Putamen (tissue), 1 donor: ENCODE data around the gene TAB2.
A peak's percentile ranks its signal among the peaks of the same experiment; 100 is the strongest.
"Not testable (repeated sequence)": the region's sequence is repeated elsewhere in the genome, so short reads cannot be mapped to it uniquely, and the experiment has no call there.

Experiments
- DNase-seq: peaks from one replicate; pipeline ENCODE4 v3.0.0-alpha.2; 2016; ENCODE audit warnings: low spot score

Gene TAB2

DNA sequence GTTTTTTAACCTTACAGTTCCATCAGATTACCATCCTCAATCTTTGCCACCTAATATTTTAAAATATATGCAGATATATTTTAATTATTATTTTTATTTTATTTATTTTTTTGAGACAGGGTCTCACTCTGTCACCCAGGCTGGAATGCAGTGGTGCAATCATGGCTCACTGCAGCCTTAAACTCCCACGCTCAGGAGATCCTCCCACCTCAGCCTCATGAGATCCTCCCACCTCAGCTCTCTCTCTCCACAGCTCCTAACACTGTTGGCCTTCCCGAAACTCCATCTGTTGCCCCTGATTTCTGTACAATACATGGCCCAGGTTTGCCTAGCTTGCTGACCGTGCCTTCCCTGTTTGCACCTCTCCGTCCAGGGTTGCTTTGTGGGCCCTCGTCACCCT is 4.4 kb upstream of the TAB2 start:
- DNase-seq, result no peak

DNA sequence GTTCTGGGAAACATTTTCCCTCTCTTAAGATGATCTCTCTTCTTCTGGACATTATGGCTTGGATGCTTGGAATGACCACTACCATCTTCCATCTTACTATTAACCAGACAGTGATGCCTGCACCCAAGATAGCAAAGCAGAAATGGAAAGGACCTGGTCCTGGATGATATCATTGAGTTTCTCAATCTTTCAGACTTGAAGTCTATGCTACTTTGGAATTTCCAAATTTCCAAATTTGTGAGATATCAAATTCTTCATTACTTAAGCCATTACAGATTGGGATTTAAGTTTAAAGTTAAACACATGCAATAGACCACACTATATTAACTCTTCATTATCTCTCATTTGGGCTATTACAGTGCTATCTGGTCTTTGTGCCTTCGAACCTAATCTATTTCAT is 3.7 kb upstream of the TAB2 start:
- DNase-seq, result no peak

DNA sequence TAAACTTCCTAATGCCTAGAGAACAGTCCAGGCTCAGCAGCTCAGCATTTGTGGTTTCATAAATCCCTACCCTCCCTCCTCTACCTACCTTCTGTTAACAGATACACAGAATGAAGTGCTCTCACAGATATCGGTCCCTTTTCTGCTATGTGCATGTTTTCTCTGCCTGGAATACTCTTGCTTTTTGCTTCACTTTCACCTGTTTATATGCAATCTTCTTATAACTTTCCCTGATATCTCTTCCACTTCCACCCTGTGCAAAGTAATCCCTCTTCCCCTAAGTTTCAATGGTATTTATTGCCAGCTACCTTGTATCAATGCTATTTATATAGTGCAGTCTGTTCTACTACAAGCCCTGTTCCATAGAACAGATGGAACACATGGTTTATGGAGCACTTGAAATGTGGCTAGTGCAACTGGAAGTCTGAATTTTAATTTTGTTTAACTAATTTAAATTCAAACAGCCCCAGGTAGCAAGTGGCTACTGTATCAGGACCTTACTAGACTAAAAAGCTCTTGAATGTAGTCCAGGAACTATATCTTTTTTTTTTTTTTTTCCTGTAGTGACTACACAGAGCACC is 3.1 kb upstream of the TAB2 start:
- no peak for DNase-seq

DNA sequence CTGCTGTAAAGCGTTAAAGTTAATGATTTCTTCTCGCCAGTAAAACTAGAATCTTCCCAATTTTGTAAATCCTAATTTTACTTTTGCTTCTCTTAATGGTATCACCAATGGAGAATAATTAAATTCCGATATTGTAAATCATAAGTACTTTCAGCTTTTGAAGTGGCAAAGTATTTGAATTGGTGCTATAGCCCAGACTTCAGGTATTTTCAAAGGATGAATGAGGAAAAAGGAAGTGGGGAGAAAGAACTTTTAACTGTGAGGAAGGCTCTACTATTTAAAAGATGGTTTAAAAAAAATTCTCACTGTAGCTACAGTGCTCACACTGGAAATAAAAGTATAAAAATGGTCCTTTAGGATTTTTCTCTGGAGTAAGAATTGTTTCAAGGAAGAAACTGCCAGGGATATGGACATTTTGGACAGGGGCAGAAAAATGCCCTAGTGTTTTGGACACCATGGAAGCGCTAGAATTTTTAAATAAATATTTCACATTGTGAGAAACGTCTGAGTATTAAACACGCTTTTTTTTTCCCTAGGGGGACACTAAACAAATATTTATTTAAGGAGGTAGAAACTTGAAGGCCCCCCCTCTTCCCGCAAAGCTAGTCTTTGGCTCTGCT is 1.3 kb upstream of the TAB2 start:
- DNase-seq, result no peak

DNA sequence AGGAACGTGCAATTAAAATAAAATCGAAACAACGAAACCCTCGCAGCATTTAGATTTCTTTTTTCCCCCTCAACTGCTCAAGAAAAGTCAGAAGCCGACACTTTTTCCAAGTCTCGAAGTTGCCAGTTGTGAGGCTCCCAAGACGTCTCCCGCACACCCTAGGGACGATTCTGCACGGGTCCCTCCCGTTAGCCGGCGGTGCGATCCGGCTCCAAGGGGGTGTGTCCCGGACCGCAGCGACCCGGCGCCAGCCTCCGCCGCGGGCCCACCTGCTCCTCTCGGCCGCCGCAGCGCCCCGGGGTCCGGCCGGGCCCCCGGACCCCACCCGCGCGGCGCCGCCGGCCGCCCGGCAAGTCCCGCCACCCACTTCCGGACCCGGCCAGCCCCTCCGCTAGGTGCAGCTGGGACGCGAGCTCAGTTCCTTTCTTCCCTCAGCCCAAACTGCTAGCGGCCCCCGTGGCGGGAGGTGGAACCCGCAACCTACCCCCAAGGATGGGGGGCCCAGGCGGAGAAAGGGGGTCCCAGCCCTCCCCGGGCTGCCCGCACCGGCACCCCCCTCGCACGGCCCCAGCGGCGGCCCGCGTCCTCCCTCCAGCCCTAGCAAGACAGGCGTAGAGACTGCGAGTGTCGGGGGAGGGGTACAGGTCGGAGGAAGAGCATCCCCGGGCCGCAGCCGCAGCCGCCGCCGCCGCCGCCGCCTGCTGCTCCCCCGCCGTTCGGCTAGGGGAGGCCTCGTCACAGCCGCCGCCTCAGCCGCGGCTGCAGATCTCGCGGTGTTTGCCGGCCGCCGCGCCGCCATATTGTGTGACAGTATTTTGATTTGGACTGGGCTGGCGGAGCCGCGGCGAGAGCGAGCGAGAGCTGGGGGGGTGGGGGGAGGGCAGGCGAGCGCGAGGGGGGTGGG is 520 bp upstream of the TAB2 start:
- peak; percentile 87 for DNase-seq

DNA sequence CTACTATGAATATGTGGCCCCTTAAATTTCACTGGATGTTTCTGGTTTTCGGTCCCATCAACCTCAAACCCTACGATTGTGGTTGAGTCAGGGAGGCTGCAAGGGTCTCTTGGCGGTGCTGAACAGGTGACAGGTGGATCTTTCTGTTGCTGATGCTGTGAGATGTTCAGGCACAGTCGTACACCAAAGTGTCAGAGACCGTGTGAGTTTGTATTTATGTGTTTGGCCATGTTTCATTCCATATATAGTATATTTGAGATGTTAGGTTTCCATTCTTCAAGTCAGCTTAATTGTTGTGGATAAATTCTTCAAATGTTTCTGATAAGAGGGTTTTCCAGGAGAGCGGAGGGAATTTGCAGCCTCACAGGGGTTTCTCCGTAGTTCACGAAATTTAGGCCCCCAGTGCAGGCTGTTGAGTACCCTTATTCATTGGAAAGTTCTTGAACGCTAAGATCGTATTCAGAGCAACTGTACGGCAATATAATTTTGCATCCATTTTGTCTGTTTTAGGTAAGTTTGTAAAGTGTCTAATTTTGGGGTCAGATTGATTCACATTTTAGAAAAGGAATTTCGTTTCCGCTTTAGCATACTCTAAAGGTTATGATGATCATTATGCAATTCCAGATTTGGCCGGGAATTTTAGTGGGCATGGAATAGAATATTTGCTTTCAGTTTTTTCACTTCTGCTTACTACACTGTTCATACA is 1.2 kb downstream of the TAB2 start:
- peak; percentile 30 for DNase-seq

DNA sequence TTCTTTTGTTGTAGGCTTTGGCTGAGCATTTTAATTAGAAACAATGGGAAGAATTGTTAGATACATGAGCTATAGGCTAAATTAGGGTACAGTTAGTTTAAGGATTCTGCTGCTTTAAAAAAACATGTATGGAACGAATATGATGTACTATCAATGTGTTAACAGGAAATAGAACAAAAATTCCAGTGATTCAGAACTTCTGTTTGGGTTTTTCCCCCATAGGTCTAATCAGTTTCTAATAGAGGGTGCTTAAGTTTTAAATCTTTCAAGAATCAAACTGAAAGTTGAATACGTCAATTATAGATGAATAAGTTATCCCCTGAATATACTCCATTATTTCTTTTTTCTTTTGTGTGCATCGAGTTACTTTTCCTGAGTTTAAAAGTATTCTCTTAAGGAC is 1.9 kb downstream of the TAB2 start:
- DNase-seq, result no peak

DNA sequence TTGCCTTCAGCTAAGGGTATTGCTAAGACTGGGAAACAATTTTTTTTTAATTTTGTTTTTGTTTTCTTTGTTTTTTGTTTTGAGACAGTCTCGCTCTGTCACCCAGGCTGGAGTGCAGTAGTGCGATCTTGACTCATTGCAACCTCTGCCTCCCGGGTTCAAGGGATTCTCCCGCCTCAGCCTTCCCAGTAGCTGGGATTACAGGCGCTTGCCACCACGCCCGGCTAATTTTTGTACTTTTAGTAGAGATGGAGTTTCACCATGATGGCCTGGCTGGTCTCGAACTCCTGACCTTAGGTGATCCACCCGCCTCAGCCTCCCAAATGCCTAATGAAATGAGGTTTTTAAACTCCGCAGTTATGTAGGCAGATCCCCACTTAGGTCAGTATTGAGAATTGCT is 2.5 kb downstream of the TAB2 start:
- DNase-seq, result not testable (repeated sequence)

DNA sequence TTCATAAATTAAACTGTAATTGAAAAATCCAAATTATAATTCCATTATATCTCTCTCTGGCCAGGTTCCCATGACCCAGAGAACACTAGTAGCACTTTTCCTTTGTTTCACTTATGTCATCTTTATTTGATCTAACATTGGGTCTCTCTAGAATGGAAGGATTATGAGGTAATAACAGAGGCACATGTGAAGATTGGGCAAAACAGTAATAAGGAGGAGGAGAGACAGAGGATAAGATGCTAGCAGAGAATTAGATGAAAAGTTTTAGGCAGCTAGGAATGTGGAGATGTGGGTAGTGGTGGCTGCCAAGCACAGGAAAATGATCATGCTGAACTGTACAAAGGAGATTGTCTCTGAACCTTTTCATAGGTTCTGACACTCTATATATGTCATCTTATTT is 3.3 kb downstream of the TAB2 start:
- no peak for DNase-seq

DNA sequence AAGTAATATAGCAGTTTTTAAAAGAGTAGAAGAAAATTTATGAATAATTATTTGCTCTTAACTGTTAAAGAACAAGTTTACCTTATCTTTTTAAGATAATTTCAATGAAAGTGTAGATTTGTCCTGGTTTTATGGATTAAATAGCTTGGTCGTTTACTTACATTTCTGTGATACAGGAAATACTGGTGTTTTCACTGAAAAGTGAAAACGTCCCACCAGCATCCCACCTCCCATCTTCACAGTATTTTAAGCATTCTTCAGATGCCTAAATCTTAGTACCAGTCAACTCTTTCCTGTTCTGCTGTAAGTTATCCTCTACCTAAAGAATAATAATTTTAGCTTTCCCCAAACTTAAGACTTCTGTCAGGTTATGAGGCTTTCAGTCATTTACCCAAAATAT is 5.8 kb downstream of the TAB2 start:
- no peak for DNase-seq

DNA sequence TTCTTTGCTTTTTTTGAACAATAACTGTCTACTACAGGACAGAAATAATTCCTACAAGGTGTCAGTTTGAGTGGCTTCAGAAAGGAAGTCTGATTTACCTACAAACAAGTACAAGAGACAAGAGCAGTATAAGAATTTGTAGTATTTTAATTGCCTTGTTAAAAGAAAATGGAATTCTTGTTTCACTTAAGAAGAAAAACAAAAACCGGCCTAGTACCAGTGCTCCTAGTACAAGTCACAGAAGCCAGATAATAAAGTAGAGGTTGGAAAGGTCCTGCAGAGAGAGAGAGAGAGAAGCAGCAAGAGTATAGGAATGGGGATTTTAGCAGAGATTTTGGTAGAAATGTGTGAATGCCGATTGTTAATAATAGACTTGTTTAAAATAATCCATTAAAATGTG is 6.4 kb downstream of the TAB2 start:
- DNase-seq, result no peak

DNA sequence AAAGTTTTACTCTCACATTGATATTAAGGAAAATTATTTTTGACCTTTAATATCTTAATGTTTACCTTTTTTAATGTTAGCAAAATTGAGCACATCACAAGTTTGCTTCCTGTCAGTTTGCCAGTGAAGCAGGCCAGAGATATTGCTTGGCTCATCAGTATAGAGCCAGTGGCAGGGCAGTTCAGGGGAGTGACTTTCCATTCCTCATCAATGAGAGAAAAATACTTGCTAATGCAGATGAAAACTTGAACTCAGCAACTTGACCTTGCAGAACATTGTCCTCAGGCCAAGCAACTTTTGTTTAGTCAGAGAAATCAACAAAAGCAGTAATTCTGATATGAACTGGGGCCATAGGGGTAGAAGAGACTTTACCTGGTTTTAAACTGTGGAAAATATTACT is 6.9 kb downstream of the TAB2 start:
- DNase-seq, result no peak

DNA sequence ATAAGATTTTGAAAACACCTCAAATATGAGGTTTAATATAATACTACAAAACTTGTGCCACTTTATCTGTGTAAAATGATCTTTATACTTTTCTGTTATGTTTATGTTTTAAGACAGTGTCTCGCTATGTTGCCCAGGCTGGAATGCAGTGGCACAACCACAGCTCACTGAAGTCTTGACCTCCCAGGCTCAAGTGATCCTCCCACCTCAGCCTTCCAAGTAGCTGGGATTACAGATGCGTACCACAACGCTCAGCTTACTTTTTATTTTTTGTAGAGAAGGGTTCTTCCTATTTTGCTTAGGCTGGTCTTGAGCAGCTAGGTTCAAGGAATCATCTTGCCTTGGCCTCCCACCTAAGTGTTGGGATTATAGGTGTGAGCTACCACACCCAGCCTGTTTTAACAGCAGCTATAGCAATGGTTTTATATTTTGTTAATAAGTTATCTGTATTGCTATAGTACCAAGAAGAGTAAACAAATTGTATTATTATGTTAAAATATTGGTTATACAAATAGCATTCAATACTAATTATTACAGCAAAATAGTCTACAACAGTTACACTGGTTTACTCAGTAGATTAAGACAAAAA is 8.2 kb downstream of the TAB2 start:
- DNase-seq, result no peak

DNA sequence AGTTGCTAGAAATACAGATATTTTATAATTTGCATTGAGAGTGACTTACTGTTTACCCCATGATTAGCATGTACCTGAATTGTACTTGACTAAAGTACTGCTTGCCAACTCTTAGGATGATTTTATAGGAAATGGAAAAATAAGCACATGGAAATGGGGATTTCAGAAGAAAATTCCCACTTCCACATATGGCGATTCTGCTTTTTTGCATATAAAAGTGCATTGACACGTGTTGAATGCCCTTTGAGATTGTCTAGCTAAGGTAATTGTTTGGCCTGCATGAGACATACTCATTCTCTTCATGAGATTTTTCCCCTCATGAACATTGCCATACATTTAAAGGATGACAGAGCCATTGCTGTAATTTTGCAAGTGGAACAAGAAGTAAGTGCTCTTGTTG is 10.1 kb downstream of the TAB2 start:
- no peak for DNase-seq

DNA sequence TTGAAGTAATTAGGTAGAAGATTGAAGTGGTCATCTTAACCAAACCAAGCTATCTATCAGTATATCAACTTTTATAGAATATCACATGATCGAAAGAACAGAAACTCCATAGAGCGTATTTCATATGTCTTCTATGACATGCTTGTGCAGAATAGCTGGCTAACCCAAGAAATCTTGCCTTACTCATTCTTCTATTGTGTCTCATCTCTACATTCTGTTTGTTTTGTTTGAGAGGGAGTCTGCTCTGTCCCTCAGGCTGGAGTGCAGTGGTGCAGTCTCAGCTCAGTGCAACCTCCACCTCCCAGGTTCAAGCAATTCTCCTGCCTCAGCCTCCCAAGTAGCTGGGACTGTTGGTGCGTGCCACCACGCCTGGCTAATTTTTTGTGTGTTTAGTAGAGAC is 10.6 kb downstream of the TAB2 start:
- DNase-seq, result no peak

DNA sequence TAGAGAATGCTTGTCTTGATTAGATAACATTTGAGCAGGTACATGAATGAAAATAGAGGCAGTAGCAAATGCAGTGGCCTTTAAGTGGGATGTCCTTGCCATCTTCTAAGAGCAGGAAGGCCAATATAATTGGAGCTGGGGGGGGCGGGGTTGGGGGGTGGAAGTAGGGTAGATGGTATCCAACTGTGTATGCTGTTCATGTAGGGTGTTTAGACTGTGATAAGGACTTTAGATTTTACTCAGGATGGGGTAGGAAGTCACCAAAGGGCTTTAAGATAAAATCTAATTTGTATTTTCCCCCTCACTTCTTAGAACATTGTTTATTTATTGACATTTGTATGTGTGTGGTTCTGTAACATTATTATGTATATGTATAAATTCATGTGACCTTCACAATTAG is 12.0 kb downstream of the TAB2 start:
- DNase-seq, result no peak

DNA sequence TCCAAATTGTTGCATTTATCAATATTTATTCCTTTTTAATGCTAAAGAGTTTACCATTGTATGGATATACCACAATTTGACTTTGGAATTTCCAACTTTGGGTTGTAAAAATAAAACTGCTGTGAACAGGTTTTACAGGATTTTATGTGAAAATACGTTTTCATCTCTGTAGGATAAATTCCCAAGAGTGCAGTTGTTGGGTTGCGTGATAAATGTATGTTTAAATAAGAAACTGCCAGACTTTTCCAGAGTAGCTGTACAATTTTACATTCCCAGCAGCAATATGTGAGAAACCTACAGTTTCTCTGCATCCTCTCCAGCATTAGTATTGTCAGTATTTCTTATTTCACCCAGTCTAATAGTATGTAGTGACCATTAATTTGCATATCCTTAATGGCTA is 12.6 kb downstream of the TAB2 start:
- no peak for DNase-seq

DNA sequence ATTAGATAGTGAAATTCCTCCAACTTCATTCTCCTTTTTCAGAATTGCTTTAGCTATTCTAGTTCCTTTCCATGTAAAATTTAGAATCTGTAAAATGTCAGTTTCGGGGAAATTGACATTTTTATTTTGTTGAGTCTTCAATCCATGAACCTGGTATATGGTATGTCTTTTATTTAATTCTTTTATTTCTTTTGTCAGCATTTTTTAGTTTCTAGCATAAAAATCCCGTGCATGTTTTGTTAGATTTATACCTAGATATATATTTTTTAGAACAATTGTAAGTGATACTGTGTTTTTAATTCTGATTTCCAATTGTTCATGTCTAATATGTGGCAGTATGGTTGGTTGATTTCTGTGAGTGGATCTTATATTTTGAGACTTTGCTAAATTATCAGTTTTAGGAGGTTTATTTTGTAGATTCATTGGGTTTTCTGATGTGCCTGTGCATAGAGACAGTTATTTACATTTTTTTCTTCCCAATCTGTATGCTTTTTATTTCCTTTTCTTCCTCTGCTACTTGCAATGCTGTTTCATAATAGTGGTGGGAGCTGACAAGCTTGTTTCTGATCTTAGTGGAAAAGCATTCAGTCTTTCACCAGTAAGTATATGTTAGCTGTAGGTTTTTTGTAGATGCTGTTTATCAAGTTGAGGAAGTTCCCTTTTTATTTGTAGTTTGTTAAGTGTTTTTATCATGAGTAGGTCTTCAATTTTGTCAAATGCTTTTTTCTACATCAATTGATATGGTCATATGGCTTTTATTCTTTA is 13.7 kb downstream of the TAB2 start:
- DNase-seq, result no peak

DNA sequence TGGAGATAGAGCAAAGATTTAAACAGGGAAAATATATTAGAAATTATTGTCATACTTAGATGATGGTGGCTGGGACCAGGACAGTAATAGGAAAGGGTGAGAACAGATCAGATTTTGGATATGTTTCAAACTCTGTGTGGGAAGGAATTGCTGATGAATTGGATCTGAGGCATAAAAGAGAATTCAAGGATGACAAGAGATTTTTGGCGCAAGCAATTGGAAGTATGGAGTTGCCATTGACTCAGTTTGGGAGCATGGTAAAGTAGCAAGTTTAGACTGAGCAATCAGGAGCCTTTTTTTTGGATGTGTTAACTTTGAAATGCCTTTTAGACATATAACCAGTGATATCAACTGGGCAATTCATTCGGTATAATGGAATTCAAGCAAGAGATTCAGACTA is 14.4 kb downstream of the TAB2 start:
- DNase-seq, result no peak

DNA sequence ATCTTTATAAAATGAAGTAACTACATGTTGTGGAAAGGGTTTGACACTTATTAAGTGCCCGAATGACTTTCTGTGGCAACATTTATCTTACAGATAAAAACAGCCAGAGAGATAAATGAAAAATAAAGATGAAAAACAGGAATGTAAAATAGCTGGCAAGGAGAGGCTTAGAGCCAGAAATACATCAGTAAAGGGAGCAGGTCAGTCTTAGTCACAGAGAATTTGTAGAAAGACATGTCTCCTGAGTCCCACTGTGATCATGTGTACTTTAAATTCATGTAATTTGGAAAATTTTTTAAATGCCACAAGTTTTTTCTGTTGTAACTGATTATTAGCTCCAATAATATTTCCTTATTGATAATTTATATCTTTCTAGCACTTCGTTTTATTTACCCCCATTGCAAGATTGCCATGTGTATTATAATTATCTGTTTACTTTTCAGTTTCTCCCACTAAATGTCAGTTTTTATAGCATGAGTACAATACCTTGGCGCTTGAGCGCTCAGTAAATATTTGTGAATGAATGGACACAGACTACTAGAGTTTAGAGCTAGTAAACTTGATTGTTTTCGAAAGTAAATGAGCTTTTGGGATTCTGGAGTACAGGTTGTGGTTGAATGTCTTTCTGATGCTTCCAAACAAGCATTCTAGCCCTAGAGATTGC is 15.2 kb downstream of the TAB2 start:
- no peak for DNase-seq

DNA sequence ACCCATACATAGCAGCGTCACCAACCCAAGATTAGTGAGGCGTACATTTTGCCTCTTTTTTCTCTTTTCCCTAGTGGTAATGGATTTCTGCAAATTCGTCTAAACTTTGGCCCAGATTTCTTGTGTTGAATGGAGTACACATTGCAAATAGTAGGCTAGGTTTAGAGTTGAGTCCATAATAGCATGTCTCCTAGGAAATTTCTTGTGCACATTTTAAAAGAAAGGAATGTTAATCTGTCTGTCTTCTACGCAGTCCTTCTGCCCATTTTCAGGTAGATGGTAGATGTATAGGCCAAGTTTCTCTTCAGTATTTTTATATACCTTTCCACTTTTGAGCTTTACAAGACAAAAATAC is 15.7 kb downstream of the TAB2 start:
- DNase-seq, result no peak
